HepG2 (cell line): Measurements from ENCODE around the gene HOXD9. TPM values are rescaled to one million over a fixed set of nuclear protein-coding genes. Genes with fewer than 3 reads are reported as not detected.

Experiments
- CBFB ChIP-seq: sonication (generic); formaldehyde crosslinking; IDR thresholded peaks from 2 replicates; pipeline ENCODE4 v1.4.0; 2020; ENCODE audit warnings: missing genetic modification reagents
- FOXO1 ChIP-seq: sonication (generic); formaldehyde crosslinking; IDR thresholded peaks from 2 replicates; pipeline ENCODE4 v1.4.0; 2020; ENCODE audit warnings: missing genetic modification reagents
- MTA1 ChIP-seq: sonication (generic); formaldehyde crosslinking; IDR thresholded peaks from 2 replicates; pipeline ENCODE4 v1.4.0; 2020; ENCODE audit warnings: missing genetic modification reagents, mild to moderate bottlenecking, borderline replicate concordance
- NONO ChIP-seq, 2 experiments: fragments of 450-650 bp in 1 of 2; sonication (generic) in 1 of 2; formaldehyde crosslinking in 1 of 2; IDR thresholded peaks in 1 of 2; conservative IDR thresholded peaks in 1 of 2; 2 replicates each; pipeline versions ENCODE4 v1.6.1 to v1.8.0; 2017 to 2022; ENCODE audit warnings: mild to moderate bottlenecking in 1 of 2, missing genetic modification reagents in 1 of 2, moderate library complexity in 1 of 2
- RAD21 ChIP-seq: fragments of 450-650 bp; formaldehyde crosslinking; IDR thresholded peaks from 2 replicates; pipeline ENCODE4 v1.5.0; 2020; ENCODE audit warnings: mild to moderate bottlenecking
- SMAD3 ChIP-seq: sonication (generic); formaldehyde crosslinking; IDR thresholded peaks from 2 replicates; pipeline ENCODE4 v1.4.0; 2020; ENCODE audit warnings: missing genetic modification reagents
- SOX6 ChIP-seq, 2 experiments: fragments of 450-650 bp in 1 of 2; sonication (generic) in 1 of 2; formaldehyde crosslinking in 1 of 2; IDR thresholded peaks; 2 replicates each; pipeline versions ENCODE4 v1.4.0 to v1.6.1; 2017 to 2020; ENCODE audit warnings: antibody characterized with exemption in 1 of 2, mild to moderate bottlenecking in 1 of 2, missing genetic modification reagents in 1 of 2
- ZMAT3 ChIP-seq: sonication (generic); formaldehyde crosslinking; conservative IDR thresholded peaks from 2 replicates; pipeline ENCODE4 v1.7.0; 2021; ENCODE audit warnings: missing genetic modification reagents
- ZNF263 ChIP-seq: sonication (generic); formaldehyde crosslinking; IDR thresholded peaks from 2 replicates; pipeline ENCODE4 v1.4.0; 2020; ENCODE audit warnings: missing genetic modification reagents
- ZNF432 ChIP-seq: sonication (generic); formaldehyde crosslinking; IDR thresholded peaks from 2 replicates; pipeline ENCODE4 v1.5.0; 2020; ENCODE audit warnings: missing genetic modification reagents, mild to moderate bottlenecking, borderline replicate concordance
- ZNF44 ChIP-seq: sonication (generic); formaldehyde crosslinking; IDR thresholded peaks from 2 replicates; pipeline ENCODE4 v1.5.1; 2020; ENCODE audit warnings: mild to moderate bottlenecking, missing genetic modification reagents
- ZNF703 ChIP-seq: sonication (generic); formaldehyde crosslinking; IDR thresholded peaks from 2 replicates; pipeline ENCODE4 v1.5.1; 2020; ENCODE audit warnings: missing genetic modification reagents, mild to moderate bottlenecking, moderate library complexity, borderline replicate concordance
- ZNF768 ChIP-seq: sonication (generic); formaldehyde crosslinking; IDR thresholded peaks from 2 replicates; pipeline ENCODE4 v1.4.0; 2020; ENCODE audit warnings: missing genetic modification reagents
- ZNF784 ChIP-seq: sonication (generic); formaldehyde crosslinking; IDR thresholded peaks from 2 replicates; pipeline ENCODE4 v1.5.1; 2020; ENCODE audit warnings: missing genetic modification reagents, mild to moderate bottlenecking, borderline replicate concordance
- ZNF788 ChIP-seq: sonication (generic); formaldehyde crosslinking; IDR thresholded peaks from 2 replicates; pipeline ENCODE4 v1.5.0; 2020; ENCODE audit warnings: mild to moderate bottlenecking, missing genetic modification reagents, borderline replicate concordance
- ZXDC ChIP-seq: sonication (generic); formaldehyde crosslinking; IDR thresholded peaks from 2 replicates; pipeline ENCODE4 v1.5.0; 2020; ENCODE audit warnings: mild to moderate bottlenecking, missing genetic modification reagents
- polyA plus RNA-seq, 8 experiments: library from polyadenylated mRNA; depleted of rRNA in 3 of 8; stranded (reverse) in 7 of 8; unstranded in 1 of 8; fragments of >200 nt; fragmentation: Illumina TruSeq in 4 of 8; extraction: Trizol in 4 of 8; gene quantifications; 2 replicates each; pipeline versions ENCODE4 v1.2.1 to v1.2.3, GENCODE V29; 2011 to 2016; ENCODE audit warnings: low read depth in 4 of 8, missing spikeins in 1 of 8, mixed read lengths in 1 of 8; ENCODE audit not compliant: insufficient read depth in 1 of 8
- total RNA-seq, 5 experiments: library from RNA; depleted of rRNA; stranded (reverse); fragments of >200 nt; fragmentation: Illumina TruSeq; extraction: Trizol; gene quantifications; 2 replicates each; pipeline ENCODE4 v1.2.3, GENCODE V29; 2016; ENCODE audit warnings: low read depth in 1 of 5

Gene HOXD9
- total and polyA plus RNA-seq, 2 of the 13 experiments (the other 11 are each of a cell fraction or from before 2014, with no cell fraction given): not detected

GRCh38 chr2:176140513-176141317 lies 18.2 kb downstream of the HOXD9 start (continued):
- peak; percentile 59; the same call in 1 of the 2 replicates for TF ChIP-seq FOXO1 (CRISPR knock-in tag)
- no peak for TF ChIP-seq SOX6 (IDR thresholded peaks at IDR 0.05)
- peak; percentile 36; the same call in 1 of the 2 replicates for TF ChIP-seq SOX6 (CRISPR knock-in tag; IDR thresholded peaks at IDR 0.05)
- no peak for TF ChIP-seq ZXDC (CRISPR knock-in tag)
- peak; percentile 84; the same call in 1 of the 2 replicates for TF ChIP-seq ZNF788 (CRISPR knock-in tag)
- TF ChIP-seq MTA1 (CRISPR knock-in tag): peak; percentile 72; the same call in 1 of the 2 replicates
- TF ChIP-seq ZNF432 (CRISPR knock-in tag): no peak
- TF ChIP-seq ZNF768 (CRISPR knock-in tag): peak; percentile 74; the same call in 1 of the 2 replicates
- TF ChIP-seq NONO (IDR thresholded peaks at IDR 0.05): no peak
- TF ChIP-seq NONO (CRISPR knock-in tag; conservative IDR thresholded peaks at IDR 0.05): peak; percentile 62; the same call in 1 of the 2 replicates
- TF ChIP-seq ZNF784 (CRISPR knock-in tag): peak; percentile 67; the same call in 1 of the 2 replicates
- 0 out of 2 replicates have a peak, but pooled peaks have one; percentile 16 for TF ChIP-seq ZNF703 (CRISPR knock-in tag)
- peak; percentile 78 for TF ChIP-seq CBFB (CRISPR knock-in tag)
- TF ChIP-seq SMAD3 (CRISPR knock-in tag): peak; percentile 76; the same call in 1 of the 2 replicates
- TF ChIP-seq ZNF44 (CRISPR knock-in tag): peak; percentile 47; the same call in 1 of the 2 replicates
- peak; percentile 72 for TF ChIP-seq ZNF263 (CRISPR knock-in tag)
- TF ChIP-seq RAD21 (CRISPR knock-in tag): peak; percentile 100
- TF ChIP-seq ZMAT3 (CRISPR knock-in tag): 0 out of 2 replicates have a peak, but pooled peaks have one; percentile 26
